ENCODE data around the gene ZNF628.

Gene ZNF628

DNA sequence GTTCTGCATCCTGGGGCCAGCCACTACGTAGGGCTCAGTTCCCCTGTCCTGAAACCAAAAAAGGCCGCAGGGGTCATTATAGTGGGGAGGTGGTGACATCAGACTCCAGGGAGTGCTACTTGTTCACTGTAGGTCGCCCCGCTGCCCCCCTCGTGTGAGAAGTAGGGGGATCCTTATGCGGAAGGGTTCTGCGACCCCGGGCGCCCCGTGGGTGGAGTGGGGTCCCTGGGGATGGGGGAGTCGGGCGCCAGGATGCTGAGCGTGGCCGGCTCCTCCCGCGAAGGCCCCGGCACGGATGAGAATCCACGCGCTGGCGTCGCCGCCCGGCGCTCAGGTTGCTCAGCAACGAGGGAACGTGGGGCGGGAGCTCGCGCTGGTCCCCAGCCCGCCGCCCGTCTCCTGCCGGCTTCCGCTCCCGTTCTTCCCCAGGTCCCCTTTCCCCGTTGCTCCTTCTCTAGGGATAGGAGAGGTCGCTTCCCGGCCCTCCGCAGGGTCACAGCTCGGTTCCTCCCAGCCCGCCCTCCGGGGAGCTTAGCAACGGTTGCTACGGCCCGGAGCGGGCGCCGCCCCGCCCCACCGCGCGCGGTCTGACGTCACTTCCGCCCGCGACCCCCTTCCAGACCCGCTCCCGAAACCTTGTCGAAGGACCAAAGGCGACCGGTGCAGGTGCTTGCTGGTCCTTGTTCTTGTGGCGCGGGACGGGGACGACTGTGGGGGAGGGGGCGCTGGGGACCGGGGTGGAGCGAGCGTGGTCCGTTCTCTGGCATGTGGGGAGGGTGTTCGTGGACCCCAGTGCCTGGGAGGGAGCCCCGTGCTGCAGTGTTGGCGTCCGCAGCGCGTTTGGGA lies 8.4 kb downstream of the ZNF628 start, which contains the start of gene NAT14:
NAT14 (plus strand) TSS at position 596 of the 846 bp plus-strand sequence. CDS start 521 bp downstream, outside the sequence.
- DNase-seq (ENCODE audit: low read depth, low spot score) = peak; percentile 88

GRCh38 chr19:55485439-55486011 lies 9.1 kb downstream of the ZNF628 start:
- DNase-seq (ENCODE audit: low read depth, low spot score) = no peak

DNA sequence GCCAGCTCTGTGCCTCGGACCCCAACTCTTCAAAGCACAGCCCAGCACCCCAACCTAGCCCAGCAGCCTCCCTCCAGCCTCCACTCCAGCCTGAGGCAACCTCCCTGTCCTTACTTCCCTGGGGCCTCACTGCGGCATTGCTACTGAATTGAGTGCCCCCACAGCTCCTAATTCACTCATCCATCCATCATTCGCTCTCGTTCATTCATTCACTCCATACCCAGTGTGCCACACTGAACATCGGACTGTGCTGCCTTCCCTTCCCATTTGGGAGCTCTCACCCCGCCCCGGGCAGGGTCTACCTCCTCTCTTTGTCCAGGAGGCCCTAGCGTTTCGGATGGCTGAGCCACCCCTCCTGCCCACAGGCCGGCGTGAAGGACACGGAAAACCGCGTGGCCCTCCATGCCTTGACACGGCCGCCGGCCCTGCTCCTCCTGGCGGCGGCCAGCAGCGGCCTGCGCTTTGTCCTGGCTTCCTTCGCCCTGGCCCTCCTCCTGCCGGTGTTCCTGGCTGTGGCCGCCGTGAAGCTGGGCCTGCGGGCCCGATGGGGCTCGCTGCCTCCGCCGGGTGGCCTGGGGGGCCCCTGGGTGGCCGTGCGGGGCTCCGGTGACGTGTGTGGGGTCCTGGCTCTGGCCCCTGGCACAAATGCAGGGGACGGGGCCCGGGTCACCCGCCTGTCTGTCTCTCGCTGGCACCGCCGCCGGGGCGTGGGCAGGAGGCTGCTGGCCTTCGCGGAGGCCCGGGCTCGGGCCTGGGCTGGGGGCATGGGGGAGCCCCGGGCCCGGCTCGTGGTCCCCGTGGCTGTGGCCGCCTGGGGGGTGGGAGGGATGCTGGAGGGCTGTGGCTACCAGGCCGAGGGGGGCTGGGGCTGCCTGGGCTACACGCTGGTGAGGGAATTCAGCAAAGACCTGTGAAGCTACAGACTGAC lies 9.9 kb downstream of the ZNF628 start:
- no peak for DNase-seq (ENCODE audit: low read depth, low spot score)

DNA sequence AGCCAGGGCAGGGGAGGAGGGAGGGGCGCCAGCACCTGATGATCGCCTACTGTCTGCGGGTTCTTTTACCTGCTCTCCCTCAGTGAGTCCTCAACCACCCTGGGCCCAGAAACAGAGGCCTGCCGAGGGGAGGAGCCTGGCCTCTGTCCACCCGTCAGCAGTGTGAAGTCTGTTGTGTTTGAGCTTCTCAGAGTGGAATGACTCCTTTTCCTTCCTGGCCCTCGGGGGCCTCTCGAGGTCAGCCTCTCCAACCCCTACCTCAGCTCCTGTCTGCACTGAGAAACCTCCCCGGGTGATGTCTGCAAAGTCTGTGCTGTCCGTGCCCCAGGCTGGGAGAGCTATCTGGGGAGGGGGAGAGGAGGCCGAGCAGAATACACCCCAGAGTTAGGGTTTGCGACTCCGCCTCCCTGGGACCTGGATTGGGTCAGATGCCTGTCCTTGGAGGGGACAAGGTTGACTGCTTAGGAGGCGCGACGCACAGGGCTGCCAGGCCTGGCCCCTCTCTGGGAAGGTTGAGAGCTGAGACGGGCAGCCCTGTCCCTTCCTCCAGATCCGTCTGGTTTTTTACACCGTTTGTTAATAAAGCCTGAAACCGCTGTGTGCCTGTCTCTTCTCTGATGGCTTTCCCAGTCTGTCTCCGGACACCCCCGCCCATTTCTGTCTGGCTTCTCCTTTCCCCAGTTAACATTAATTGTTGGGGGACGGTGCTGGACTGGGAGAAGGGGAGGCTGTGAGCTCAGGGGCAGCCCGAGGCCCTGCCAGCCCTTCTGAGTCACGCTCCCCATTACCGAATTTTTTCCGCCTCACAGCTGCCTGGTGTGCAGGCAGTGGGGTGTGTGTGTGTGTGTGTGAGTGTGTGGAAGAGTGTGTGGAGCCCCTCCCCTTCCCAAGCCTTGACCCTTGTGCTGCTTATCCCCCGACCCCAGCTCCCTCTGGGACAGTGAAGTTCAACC lies 10.8 kb downstream of the ZNF628 start:
- peak; percentile 97 for DNase-seq (ENCODE audit: low read depth, low spot score)

- peak; percentile 71 for DNase-seq (ENCODE audit: low read depth, low spot score)
Measured at GRCh38 chr19:55487924-55488687, 11.7 kb downstream of the ZNF628 start, which contains the start of gene SSC5D. TSS of gene SSC5D (plus strand) at chr19:55488436. CDS start at chr19:55488590, 154 bp downstream.

- peak; percentile 49 for DNase-seq (ENCODE audit: low read depth, low spot score)
Measured at GRCh38 chr19:55488986-55489710, 12.7 kb downstream of the ZNF628 start.

- DNase-seq (ENCODE audit: low read depth, low spot score) = no peak
Measured at GRCh38 chr19:55489711-55490477, 13.5 kb downstream of the ZNF628 start.

- DNase-seq (ENCODE audit: low read depth, low spot score) = peak; percentile 54
Measured at GRCh38 chr19:55490478-55491432, 14.3 kb downstream of the ZNF628 start.

DNA sequence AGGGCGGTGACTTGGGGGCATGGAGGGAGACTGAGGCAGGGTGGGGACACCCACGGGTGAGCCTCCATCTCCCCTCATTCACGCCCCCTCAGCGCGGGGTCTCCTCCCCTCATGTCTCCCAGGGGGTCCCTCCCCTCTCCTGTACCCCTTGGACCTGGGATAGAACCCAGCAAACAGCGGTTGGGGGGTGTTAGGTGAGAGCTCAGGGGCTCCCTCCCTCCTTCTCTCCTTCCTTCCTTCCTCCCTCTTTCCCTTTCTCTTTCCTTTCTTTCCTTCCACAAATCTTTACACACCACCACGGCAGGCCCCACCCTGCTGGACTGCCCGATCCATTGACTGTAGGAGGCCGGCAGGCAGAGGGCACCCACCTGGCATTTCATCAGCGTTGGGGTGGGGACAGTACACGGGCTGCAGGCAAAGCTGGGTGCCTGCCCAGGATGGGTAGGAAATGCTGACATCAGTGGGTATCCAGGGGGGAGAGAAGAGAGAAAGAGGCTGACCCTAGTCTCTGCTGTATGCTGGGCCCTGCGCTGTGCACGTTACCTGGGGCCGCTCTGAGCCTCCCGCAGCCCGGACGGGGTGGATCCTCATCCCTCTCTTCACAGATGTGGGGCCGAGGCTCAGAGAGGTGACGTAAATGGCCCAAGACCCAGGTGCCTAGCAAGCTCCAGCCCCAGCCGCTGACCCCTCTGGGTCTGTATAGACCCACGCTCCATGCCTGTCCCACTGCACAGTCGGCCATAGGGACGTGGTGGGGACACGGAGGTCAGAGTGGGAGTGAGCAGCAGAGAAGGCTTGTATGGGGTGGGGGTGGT lies 15.3 kb downstream of the ZNF628 start:
- DNase-seq (ENCODE audit: low read depth, low spot score) = no peak

DNA sequence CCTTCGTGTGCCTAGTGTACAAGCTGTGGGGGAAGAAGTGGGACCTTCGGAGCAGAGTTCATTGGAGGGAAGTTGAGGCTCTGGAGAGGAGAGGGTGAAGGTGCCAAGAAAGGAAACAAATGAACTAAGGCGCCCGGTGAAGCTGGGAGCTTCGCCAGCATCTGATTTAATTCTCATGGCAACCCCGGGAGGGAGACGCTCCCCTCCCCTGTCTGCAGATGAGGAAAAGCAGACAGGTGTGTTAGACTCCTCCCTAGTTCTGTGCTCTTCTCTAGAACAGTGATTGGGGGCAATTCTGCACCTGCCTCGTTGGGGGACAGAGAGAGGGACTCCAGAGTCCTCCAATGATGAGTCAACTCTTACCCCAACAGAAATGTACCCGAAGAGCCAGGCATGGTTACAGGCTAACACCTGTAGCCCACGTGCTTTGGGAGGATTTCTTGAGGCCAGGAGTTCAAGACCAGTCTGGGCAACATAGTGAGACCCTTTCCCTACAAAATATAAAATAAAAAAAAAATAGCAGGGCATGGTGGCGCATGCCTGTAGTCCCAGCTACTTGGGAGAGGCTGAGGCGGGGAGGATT lies 16.0 kb downstream of the ZNF628 start:
- no peak for DNase-seq (ENCODE audit: low read depth, low spot score)

- no peak for DNase-seq (ENCODE audit: low read depth, low spot score)
Measured at GRCh38 chr19:55493052-55493644, 16.7 kb downstream of the ZNF628 start.

DNA sequence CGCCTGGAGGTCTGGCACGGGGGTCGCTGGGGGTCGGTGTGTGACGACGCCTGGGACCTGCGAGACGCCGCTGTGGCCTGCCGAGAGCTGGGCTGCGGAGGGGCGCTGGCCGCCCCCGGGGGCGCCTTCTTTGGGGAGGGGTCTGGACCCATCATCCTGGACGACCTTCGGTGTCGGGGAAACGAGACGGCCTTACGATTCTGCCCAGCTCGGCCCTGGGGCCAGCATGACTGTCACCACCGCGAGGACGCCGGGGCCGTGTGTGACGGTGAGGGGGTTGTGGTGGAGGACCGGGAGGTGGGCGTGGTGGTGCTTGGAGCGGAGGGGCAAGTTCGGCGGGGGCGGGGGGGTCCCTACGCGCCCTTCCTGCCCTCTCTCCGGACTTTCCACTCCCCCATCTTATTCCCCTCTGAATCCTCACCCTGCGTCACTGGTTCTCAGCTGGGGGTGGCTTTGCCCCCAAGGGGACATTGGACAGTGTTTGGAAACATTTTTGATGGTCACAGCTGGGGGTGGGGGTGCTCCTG lies 17.3 kb downstream of the ZNF628 start:
- no peak for DNase-seq (ENCODE audit: low read depth, low spot score)

DNA sequence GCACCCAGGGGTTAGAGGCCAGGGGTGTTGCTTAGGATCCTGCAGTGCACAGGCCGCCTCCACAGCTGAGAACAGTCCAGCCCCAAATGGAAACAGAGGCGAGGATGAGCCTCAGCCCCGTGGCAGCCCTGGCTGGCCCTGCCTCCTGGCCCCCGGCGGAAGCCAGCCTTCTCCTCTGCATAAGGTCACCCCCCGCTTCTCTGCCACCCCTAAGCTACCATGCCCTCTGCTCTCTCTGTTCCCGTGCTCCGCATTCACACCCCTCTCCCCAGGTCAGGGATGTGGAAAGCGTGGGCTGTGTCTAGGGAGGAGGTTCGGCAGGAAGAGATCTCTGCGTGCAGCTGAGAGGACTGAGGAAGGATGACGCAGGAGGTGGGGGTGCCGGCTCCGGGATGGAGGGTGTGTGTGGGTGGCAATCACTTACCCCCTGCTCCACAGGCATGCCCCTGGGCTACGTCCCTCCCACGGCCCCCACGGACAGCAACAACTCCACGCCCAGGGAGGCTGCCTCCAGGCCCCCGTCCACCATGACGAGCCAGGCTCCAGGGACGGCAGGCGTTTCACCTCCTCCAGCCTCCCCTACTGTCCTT lies 17.9 kb downstream of the ZNF628 start:
- DNase-seq (ENCODE audit: low read depth, low spot score) = no peak

DNA sequence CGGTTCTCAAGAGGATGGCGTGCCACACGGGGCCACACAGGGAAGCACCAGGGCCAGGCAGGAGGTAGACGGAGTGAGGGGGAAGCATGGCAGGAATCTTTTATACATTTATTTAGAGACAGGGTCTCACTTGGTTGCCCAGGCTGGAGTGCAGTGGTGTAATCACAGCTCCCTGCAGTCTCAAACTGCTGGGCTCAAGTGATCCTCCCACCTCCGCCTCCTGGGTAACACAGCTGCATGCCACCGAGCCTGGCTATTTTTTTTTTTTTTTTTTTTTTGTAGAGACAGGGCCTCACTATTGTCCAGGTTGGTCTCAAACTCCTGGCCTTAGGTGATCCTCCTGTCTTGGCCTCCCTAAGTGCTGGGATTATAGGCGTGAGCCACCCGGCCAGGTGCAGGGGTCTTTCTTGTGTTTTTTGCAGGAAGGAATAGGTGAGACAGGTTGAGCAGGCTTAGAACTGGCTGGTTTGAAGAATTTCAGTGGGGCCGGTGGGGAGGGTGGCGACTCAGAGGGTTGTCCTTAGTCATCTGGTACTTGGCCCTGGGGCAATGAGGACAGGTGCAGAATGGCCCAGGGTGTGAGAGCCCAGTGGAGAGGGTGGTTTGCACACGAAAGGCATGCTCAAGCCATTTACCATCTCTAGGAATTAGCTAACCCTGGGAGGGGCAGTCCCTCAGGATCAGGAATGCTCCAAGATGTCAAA lies 19.4 kb downstream of the ZNF628 start:
- DNase-seq (ENCODE audit: low read depth, low spot score) = no peak

Measured in astrocyte of the hippocampus (primary cell).